Measurements from ENCODE around the gene PRDM15.

The PRDM15 gene

GRCh38 chr21:41883582-41883981, 4.4 kb upstream of the PRDM15 start:
- no peak for DNase-seq

- DNase-seq: no peak
These were observed 1.9 kb upstream of the PRDM15 start for GRCh38 chr21:41881051-41881450.

GRCh38 chr21:41880153-41880552, 1.0 kb upstream of the PRDM15 start:
- no peak for DNase-seq

GRCh38 chr21:41878831-41879189, 334 bp downstream of the PRDM15 start:
- DNase-seq: peak; percentile 78

- peak; percentile 53 for DNase-seq
These were observed 978 bp downstream of the PRDM15 start for GRCh38 chr21:41877901-41878830.

- DNase-seq: no peak
These were observed 2.1 kb downstream of the PRDM15 start for GRCh38 chr21:41876928-41877652.

GRCh38 chr21:41876396-41876795, 2.7 kb downstream of the PRDM15 start:
- DNase-seq: no peak

GRCh38 chr21:41875086-41875485, 4.1 kb downstream of the PRDM15 start:
- no peak for DNase-seq

GRCh38 chr21:41874611-41875010, 4.5 kb downstream of the PRDM15 start:
- DNase-seq: no peak

- no peak for DNase-seq
These were observed 5.7 kb downstream of the PRDM15 start for GRCh38 chr21:41873426-41873825.

GRCh38 chr21:41873005-41873404, 6.1 kb downstream of the PRDM15 start:
- DNase-seq: no peak

- no peak for DNase-seq
These were observed 7.7 kb downstream of the PRDM15 start for GRCh38 chr21:41871293-41872030.

- DNase-seq: no peak
These were observed 9.4 kb downstream of the PRDM15 start for GRCh38 chr21:41869771-41870170.

- no peak for DNase-seq
These were observed 11.0 kb downstream of the PRDM15 start for GRCh38 chr21:41868062-41868710.

GRCh38 chr21:41867313-41867712, 11.8 kb downstream of the PRDM15 start:
- DNase-seq: no peak

GRCh38 chr21:41866274-41866809, 12.8 kb downstream of the PRDM15 start:
- DNase-seq: no peak

GRCh38 chr21:41865002-41865777, 14.0 kb downstream of the PRDM15 start:
- no peak for DNase-seq

GRCh38 chr21:41864311-41865001, 14.7 kb downstream of the PRDM15 start:
- DNase-seq: no peak

GRCh38 chr21:41863439-41863740, 15.8 kb downstream of the PRDM15 start:
- no peak for DNase-seq

- DNase-seq: no peak
These were observed 17.2 kb downstream of the PRDM15 start for GRCh38 chr21:41861987-41862386.

- no peak for DNase-seq
These were observed 17.9 kb downstream of the PRDM15 start for GRCh38 chr21:41861255-41861654.

Measured in activated T-cell treated with anti-CD3 and anti-CD28 coated beads, Interleukin-2, amount 50 U/mL, for 1 hour (primary cell).